Measurements from ENCODE around the gene IGSF9B.

DNA sequence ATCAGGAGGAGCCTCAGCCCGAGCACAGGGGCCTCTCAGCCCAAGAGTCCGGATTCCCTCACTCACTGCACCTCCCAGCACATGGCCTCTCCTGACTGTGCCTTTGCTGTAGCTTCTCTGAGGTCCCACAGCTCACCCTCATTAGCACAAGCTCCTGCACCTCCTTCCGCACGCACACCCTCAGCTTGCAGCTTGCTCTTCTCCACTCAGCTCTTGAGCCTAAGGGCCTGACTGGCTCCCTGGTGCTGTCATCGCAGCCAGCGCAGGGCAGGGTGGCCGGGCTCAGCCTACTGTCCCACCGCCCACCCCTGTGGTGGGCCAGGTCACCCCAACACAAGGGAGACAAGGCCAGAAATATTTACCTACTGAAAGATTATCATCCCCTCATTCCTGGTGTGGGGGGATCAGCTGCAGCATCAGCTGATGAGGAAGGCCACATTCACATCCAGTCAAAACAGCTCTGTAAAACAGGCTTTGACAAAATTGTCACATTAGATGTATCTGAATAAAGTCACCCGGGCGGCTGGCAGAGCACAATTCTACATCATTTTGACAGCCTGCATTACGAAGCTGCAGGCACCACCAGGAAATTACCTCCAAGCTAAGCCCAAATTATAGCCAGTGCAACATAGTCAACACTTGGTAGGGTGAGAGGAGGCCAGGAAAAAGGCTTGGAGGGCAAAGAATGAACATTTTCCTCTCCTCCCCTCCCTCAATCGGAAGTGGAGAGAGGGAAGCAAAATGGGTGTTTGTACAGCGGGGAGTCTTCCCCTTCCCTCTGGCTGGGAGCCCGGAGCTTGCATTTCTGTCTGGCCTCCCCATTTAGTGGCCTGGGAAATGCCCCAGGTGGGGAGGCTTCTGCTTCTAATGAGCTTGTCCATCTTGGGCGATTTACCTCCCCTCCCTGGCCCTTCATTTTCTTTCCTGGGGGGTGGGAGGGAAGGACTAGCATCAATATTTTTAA lies 29.5 kb upstream of the IGSF9B start:
- no peak for TF ChIP-seq ZFX (IDR thresholded peaks at IDR 0.05)
- TF ChIP-seq, protein P1, sequence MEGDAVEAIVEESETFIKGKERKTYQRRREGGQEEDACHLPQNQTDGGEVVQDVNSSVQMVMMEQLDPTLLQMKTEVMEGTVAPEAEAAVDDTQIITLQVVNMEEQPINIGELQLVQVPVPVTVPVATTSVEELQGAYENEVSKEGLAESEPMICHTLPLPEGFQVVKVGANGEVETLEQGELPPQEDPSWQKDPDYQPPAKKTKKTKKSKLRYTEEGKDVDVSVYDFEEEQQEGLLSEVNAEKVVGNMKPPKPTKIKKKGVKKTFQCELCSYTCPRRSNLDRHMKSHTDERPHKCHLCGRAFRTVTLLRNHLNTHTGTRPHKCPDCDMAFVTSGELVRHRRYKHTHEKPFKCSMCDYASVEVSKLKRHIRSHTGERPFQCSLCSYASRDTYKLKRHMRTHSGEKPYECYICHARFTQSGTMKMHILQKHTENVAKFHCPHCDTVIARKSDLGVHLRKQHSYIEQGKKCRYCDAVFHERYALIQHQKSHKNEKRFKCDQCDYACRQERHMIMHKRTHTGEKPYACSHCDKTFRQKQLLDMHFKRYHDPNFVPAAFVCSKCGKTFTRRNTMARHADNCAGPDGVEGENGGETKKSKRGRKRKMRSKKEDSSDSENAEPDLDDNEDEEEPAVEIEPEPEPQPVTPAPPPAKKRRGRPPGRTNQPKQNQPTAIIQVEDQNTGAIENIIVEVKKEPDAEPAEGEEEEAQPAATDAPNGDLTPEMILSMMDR (conservative IDR thresholded peaks at IDR 0.05): no peak

Measured in C4-2B (cell line).